ENCODE results near the gene LAPTM5. TPM values are rescaled to one million over a fixed set of nuclear protein-coding genes. Genes with fewer than 3 reads are reported as not detected.

LAPTM5 gene
- total and polyA plus RNA-seq, 2 of the 13 experiments (the other 11 are each of a cell fraction or from before 2014, with no cell fraction given), result 0.41 to 0.86 TPM

DNA sequence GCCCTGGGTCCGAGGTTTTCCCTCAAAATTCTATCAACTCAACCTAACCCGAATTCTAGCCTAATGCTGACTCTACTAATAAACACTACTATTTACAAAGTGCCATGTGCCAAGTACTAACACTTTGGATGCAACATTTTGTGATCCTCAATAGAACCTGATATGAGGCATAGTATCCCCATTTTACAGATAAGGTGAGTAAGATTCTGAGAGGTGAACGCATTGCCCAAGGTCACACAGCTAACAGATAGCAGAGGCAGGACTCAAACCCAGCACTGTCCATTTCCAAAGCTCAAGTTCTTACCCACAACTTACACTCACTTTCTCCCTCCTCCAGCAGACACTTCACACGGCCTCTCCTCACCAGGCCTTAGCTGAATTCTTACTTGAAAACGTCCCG is 46.0 kb upstream of the LAPTM5 start:
- WGBS (ENCODE audit: low lambda C conversion rate), result 6% methylated on average over 5 of the region's 6 CpGs
- ATAC-seq (no peak), DNase-seq (ENCODE audit: low spot score) (no peak), FAIRE-seq (no peak)
- no peak for TF ChIP-seq REL (CRISPR knock-in tag; conservative IDR thresholded peaks at IDR 0.05)
- no peak for TF ChIP-seq ZC3H13 (CRISPR knock-in tag; IDR thresholded peaks at IDR 0.05)
- peak; percentile 59 for TF ChIP-seq ZNF629 (CRISPR knock-in tag; conservative IDR thresholded peaks at IDR 0.05)
- no TSS peak for BruUV-seq (replicated peaks)
- H3K27me3 ChIP-seq (ENCODE audit: control insufficient read depth in 1 of 2, insufficient read depth in 2 of 2, low read length in 2 of 2), result peaks cover 10 to 52% of the 10 kb centered on the region in 2 experiments
- H3K4me3 ChIP-seq (replicated peaks in 1 of 3; ENCODE audit: insufficient read depth in 1 of 3, low read depth in 2 of 3, low read length in 3 of 3), result no peak overlapping the region
- no peaks in the 10 kb centered on the region for H3K36me3 ChIP-seq (replicated peaks in 1 of 2; ENCODE audit: control insufficient read depth in 1 of 2, insufficient read depth in 2 of 2, low read length in 2 of 2)
- ChIA-PET POLR2A (no interaction called here), CTCF (ENCODE audit: low intra/inter-chr PET ratio, low total read pairs) (no interaction called here)
- H3K9me3 ChIP-seq (ENCODE audit: low read length), result no peaks in the 10 kb centered on the region
- H3K9ac ChIP-seq (ENCODE audit: insufficient read depth, low read depth, low read length), result no peak overlapping the region
- no peak overlapping the region for H3K27ac ChIP-seq (ENCODE audit: extremely low read length, insufficient read depth, low read length)
- peaks cover 12% of the 10 kb centered on the region for H3K4me1 ChIP-seq (ENCODE audit: insufficient read depth, low read length)
- H4K20me1 ChIP-seq (ENCODE audit: insufficient read depth, low read length), result no peaks in the 10 kb centered on the region
- H3K4me2 ChIP-seq (ENCODE audit: low read depth, low read length), result no peak overlapping the region
- intact Hi-C loops (cut with micrococcal nuclease; ENCODE audit: unreplicated experiment) (no loop called here), in situ Hi-C loops (cut with HindIII; ENCODE audit: extremely low pct_ligation_motif_present, low pct_unique_long_range_greater_than_20kb) (loop anchor here (5.0 kb wide), 1 partner anchor 109 kb away; no protein-coding TSS in a partner anchor)
- no peak overlapping the region for H2AFZ ChIP-seq (ENCODE audit: low read length)
- H3K79me2 ChIP-seq (ENCODE audit: insufficient read depth, low read length), result no peaks in the 10 kb centered on the region

DNA sequence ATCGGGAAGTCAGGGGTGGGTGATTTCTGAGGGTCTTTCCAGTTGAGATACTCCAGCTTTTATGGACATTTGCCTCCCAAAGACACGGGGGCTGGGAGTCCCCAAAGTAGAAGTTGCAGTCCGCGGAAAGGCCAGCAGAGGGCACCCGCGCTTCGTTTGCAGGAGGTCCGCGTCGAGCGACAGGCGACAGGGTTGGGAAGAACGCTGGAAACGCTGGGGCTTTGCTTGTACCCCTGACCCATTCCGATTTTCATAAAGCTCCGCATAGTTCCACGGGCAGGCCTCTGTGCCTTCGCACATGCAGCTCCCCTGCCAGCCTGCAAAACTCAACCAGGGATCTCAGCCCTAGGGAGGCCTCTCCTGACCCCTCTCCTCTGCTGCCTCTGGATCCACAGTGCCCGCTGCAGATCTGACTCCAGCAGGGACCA is 44.2 kb upstream of the LAPTM5 start:
- peak; percentile 49 for FAIRE-seq
- POLR2A ChIA-PET, result no interaction called here
- Histone ChIP-seq H3K79me2 (ENCODE audit: insufficient read depth, low read length) (no peaks in the 10 kb centered on the region), H3K27ac (ENCODE audit: extremely low read length, insufficient read depth, low read length) (no peak overlapping the region), H4K20me1 (ENCODE audit: insufficient read depth, low read length) (no peaks in the 10 kb centered on the region), H3K27me3 (ENCODE audit: control insufficient read depth in 1 of 2, insufficient read depth in 2 of 2, low read length in 2 of 2) (peaks cover 8 to 39% of the 10 kb centered on the region in 2 experiments), H3K4me1 (ENCODE audit: insufficient read depth, low read length) (peaks cover 18% of the 10 kb centered on the region), H3K9me3 (ENCODE audit: low read length) (no peaks in the 10 kb centered on the region), H3K4me3 (replicated peaks in 1 of 3; ENCODE audit: insufficient read depth in 1 of 3, low read depth in 2 of 3, low read length in 3 of 3) (peak overlapping the region in 1 of 3 experiments; percentile 18; a peak in 1 of 6 replicates), H2AFZ (ENCODE audit: low read length) (no peak overlapping the region), H3K9ac (ENCODE audit: insufficient read depth, low read depth, low read length) (no peak overlapping the region), H3K36me3 (replicated peaks in 1 of 2; ENCODE audit: control insufficient read depth in 1 of 2, insufficient read depth in 2 of 2, low read length in 2 of 2) (no peaks in the 10 kb centered on the region), H3K4me2 (ENCODE audit: low read depth, low read length) (peak overlapping the region; percentile 61; the same call in 1 of the 2 replicates)
- WGBS (ENCODE audit: low lambda C conversion rate), result 1% methylated on average over 13 of the region's 19 CpGs
- peak; percentile 37 for DNase-seq (ENCODE audit: low spot score)
- no TSS peak for BruUV-seq (replicated peaks)
- peak; percentile 70 for ATAC-seq
- CTCF ChIA-PET (ENCODE audit: low intra/inter-chr PET ratio, low total read pairs), result interaction anchor here (0.6 to 2.8 kb wide), 5 partner anchors 19 to 128 kb away, joined by 3 to 72 read pairs (median 6); no protein-coding TSS in a partner anchor
- in situ Hi-C loops (cut with HindIII; ENCODE audit: extremely low pct_ligation_motif_present, low pct_unique_long_range_greater_than_20kb) (loop anchor here (5.0 kb wide), 1 partner anchor 111 kb away; no protein-coding TSS in a partner anchor), intact Hi-C loops (cut with micrococcal nuclease; ENCODE audit: unreplicated experiment) (loop anchor here (1.0 kb wide), 2 partner anchors 110 to 128 kb away; no protein-coding TSS in a partner anchor)
- TF ChIP-seq, protein P1, sequence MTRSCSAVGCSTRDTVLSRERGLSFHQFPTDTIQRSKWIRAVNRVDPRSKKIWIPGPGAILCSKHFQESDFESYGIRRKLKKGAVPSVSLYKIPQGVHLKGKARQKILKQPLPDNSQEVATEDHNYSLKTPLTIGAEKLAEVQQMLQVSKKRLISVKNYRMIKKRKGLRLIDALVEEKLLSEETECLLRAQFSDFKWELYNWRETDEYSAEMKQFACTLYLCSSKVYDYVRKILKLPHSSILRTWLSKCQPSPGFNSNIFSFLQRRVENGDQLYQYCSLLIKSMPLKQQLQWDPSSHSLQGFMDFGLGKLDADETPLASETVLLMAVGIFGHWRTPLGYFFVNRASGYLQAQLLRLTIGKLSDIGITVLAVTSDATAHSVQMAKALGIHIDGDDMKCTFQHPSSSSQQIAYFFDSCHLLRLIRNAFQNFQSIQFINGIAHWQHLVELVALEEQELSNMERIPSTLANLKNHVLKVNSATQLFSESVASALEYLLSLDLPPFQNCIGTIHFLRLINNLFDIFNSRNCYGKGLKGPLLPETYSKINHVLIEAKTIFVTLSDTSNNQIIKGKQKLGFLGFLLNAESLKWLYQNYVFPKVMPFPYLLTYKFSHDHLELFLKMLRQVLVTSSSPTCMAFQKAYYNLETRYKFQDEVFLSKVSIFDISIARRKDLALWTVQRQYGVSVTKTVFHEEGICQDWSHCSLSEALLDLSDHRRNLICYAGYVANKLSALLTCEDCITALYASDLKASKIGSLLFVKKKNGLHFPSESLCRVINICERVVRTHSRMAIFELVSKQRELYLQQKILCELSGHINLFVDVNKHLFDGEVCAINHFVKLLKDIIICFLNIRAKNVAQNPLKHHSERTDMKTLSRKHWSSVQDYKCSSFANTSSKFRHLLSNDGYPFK (CRISPR knock-in tag; IDR thresholded peaks at IDR 0.05; ENCODE audit: borderline replicate concordance), result 0 out of 2 replicates have a peak, but pooled peaks have one; percentile 18
- TF ChIP-seq STAG1 (CRISPR knock-in tag; IDR thresholded peaks at IDR 0.05) (peak; percentile 97), SRSF1 (optimal IDR thresholded peaks at IDR 0.05; ENCODE audit: low read depth, low read length) (no peak), PITX1 (CRISPR knock-in tag; IDR thresholded peaks at IDR 0.05) (peak; percentile 34; the same call in 1 of the 2 replicates), KDM5B (CRISPR knock-in tag; IDR thresholded peaks at IDR 0.05; ENCODE audit: borderline replicate concordance) (peak; percentile 58; the same call in 1 of the 2 replicates), SOX6 (IDR thresholded peaks at IDR 0.05) (no peak), SOX6 (CRISPR knock-in tag; IDR thresholded peaks at IDR 0.05) (no peak), NFKB2 (CRISPR knock-in tag; IDR thresholded peaks at IDR 0.05; ENCODE audit: borderline replicate concordance) (peak; percentile 65; the same call in 1 of the 2 replicates), GABPB1 (CRISPR knock-in tag; IDR thresholded peaks at IDR 0.05) (0 out of 2 replicates have a peak, but pooled peaks have one; percentile 15), TP53 (CRISPR knock-in tag; conservative IDR thresholded peaks at IDR 0.05) (no peak), ZBTB1 (CRISPR knock-in tag; IDR thresholded peaks at IDR 0.05; ENCODE audit: borderline replicate concordance) (no peak), HNRNPLL (IDR thresholded peaks at IDR 0.05; ENCODE audit: low read depth, low read length, poor library complexity, severe bottlenecking) (peak; percentile 20), ZFP90 (CRISPR knock-in tag; IDR thresholded peaks at IDR 0.05; ENCODE audit: borderline replicate concordance) (no peak), AGO1 (IDR thresholded peaks at IDR 0.05; ENCODE audit: low read depth, low read length, poor library complexity, severe bottlenecking) (peak; percentile 57)

Data from HepG2 (cell line).